ENCODE results near the gene CLDND2.

GRCh38 chr19:51389143-51389542 is 20.3 kb upstream of the CLDND2 start:
- TF ChIP-seq, protein P1, sequence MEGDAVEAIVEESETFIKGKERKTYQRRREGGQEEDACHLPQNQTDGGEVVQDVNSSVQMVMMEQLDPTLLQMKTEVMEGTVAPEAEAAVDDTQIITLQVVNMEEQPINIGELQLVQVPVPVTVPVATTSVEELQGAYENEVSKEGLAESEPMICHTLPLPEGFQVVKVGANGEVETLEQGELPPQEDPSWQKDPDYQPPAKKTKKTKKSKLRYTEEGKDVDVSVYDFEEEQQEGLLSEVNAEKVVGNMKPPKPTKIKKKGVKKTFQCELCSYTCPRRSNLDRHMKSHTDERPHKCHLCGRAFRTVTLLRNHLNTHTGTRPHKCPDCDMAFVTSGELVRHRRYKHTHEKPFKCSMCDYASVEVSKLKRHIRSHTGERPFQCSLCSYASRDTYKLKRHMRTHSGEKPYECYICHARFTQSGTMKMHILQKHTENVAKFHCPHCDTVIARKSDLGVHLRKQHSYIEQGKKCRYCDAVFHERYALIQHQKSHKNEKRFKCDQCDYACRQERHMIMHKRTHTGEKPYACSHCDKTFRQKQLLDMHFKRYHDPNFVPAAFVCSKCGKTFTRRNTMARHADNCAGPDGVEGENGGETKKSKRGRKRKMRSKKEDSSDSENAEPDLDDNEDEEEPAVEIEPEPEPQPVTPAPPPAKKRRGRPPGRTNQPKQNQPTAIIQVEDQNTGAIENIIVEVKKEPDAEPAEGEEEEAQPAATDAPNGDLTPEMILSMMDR (IDR thresholded peaks at IDR 0.05; ENCODE audit: poor library complexity): no peak
- TF ChIP-seq EZH2 (IDR thresholded peaks at IDR 0.05; ENCODE audit: borderline replicate concordance) (no peak), EZH2phosphoT487 (IDR thresholded peaks at IDR 0.05; ENCODE audit: low read depth, severe bottlenecking, unreplicated experiment) (no peak)

Measured in hepatocyte (in vitro differentiated cells).